ENCODE results near the gene PTGIS.

The PTGIS gene

GRCh38 chr20:49591217-49591865, 23.4 kb upstream of the PTGIS start:
- no peak for ATAC-seq (replicated peaks)
- H3K4me3 Mint-ChIP-seq, result peak overlapping the region in 1 of 2 donors; percentile 76

GRCh38 chr20:49590163-49591017, 22.5 kb upstream of the PTGIS start:
- H3K27me3 Mint-ChIP-seq, result peaks cover 0 to 4% of the 10 kb centered on the region in 2 donors
- no peak overlapping the region for H3K4me3 Mint-ChIP-seq
- H3K9me3 Mint-ChIP-seq, result no peaks in the 10 kb centered on the region
- H3K27ac Mint-ChIP-seq, result peak overlapping the region in 1 of 2 donors; percentile 71
- H3K4me1 Mint-ChIP-seq (ENCODE audit: low read depth in 2 of 2), result peaks cover 50 to 53% of the 10 kb centered on the region in 2 donors
- ATAC-seq (replicated peaks) (no peak), DNase-seq (no peak)
- peaks cover 10% of the 10 kb centered on the region for H3K36me3 Mint-ChIP-seq (ENCODE audit: insufficient read depth)

More at GRCh38 chr20:49591217-49591865, 23.4 kb upstream of the PTGIS start:
- Mint-ChIP-seq H3K27me3 (no peaks in the 10 kb centered on the region), H3K9me3 (no peaks in the 10 kb centered on the region), H3K4me1 (ENCODE audit: low read depth in 2 of 2) (peaks cover 58 to 62% of the 10 kb centered on the region in 2 donors), H3K27ac (peak overlapping the region in 1 of 2 donors; percentile 60), H3K36me3 (ENCODE audit: insufficient read depth) (peaks cover 10% of the 10 kb centered on the region)
- no peak for DNase-seq

GRCh38 chr20:49589747-49590146, 21.8 kb upstream of the PTGIS start:
- Mint-ChIP-seq H3K27me3 (peaks cover 0 to 10% of the 10 kb centered on the region in 2 donors), H3K4me1 (ENCODE audit: low read depth in 2 of 2) (peaks cover 46 to 49% of the 10 kb centered on the region in 2 donors), H3K9me3 (no peaks in the 10 kb centered on the region), H3K4me3 (no peak overlapping the region), H3K27ac (peak overlapping the region in 1 of 2 donors; percentile 71), H3K36me3 (ENCODE audit: insufficient read depth) (peaks cover 10% of the 10 kb centered on the region)
- DNase-seq (no peak), ATAC-seq (replicated peaks) (no peak)

GRCh38 chr20:49587111-49587570, 19.2 kb upstream of the PTGIS start:
- no peak for ATAC-seq (replicated peaks)
- Mint-ChIP-seq H3K27ac (no peak overlapping the region), H3K4me1 (ENCODE audit: low read depth in 2 of 2) (peaks cover 20 to 29% of the 10 kb centered on the region in 2 donors), H3K36me3 (ENCODE audit: insufficient read depth) (no peaks in the 10 kb centered on the region), H3K4me3 (no peak overlapping the region), H3K27me3 (peaks cover 0 to 10% of the 10 kb centered on the region in 2 donors), H3K9me3 (peaks cover 2 to 7% of the 10 kb centered on the region in 2 donors)
- DNase-seq, result no peak

- H3K27ac Mint-ChIP-seq, result peak overlapping the region in 1 of 2 donors; percentile 41
- no peak overlapping the region for H3K4me3 Mint-ChIP-seq
- DNase-seq (no peak), ATAC-seq (replicated peaks) (no peak)
- peaks cover 2 to 7% of the 10 kb centered on the region in 2 donors for H3K9me3 Mint-ChIP-seq
- no peaks in the 10 kb centered on the region for H3K36me3 Mint-ChIP-seq (ENCODE audit: insufficient read depth)
- H3K4me1 Mint-ChIP-seq (ENCODE audit: low read depth in 2 of 2), result peaks cover 9 to 18% of the 10 kb centered on the region in 2 donors
- H3K27me3 Mint-ChIP-seq, result peaks cover 0 to 10% of the 10 kb centered on the region in 2 donors
Observed at GRCh38 chr20:49585585-49586245, 17.8 kb upstream of the PTGIS start.

GRCh38 chr20:49584418-49585382, 16.8 kb upstream of the PTGIS start:
- peak overlapping the region; percentile 41 to 54 for H3K27ac Mint-ChIP-seq
- DNase-seq, result no peak

GRCh38 chr20:49583669-49584417, 15.9 kb upstream of the PTGIS start:
- ATAC-seq (replicated peaks) (no peak), DNase-seq (no peak)
- Mint-ChIP-seq H3K36me3 (ENCODE audit: insufficient read depth) (no peaks in the 10 kb centered on the region), H3K27ac (no peak overlapping the region), H3K4me3 (no peak overlapping the region), H3K9me3 (peaks cover 2 to 7% of the 10 kb centered on the region in 2 donors), H3K4me1 (ENCODE audit: low read depth in 2 of 2) (peaks cover 0 to 12% of the 10 kb centered on the region in 2 donors), H3K27me3 (peaks cover 0 to 10% of the 10 kb centered on the region in 2 donors)

More at GRCh38 chr20:49584418-49585382, 16.8 kb upstream of the PTGIS start:
- Mint-ChIP-seq H3K4me3 (peak overlapping the region in 1 of 2 donors; percentile 10), H3K9me3 (peaks cover 2 to 7% of the 10 kb centered on the region in 2 donors), H3K4me1 (ENCODE audit: low read depth in 2 of 2) (peaks cover 0 to 13% of the 10 kb centered on the region in 2 donors), H3K36me3 (ENCODE audit: insufficient read depth) (no peaks in the 10 kb centered on the region), H3K27me3 (peaks cover 0 to 10% of the 10 kb centered on the region in 2 donors)
- ATAC-seq (replicated peaks), result peak; percentile 75

- ATAC-seq (replicated peaks) (no peak), DNase-seq (no peak)
- peaks cover 0 to 10% of the 10 kb centered on the region in 2 donors for H3K27me3 Mint-ChIP-seq
- H3K9me3 Mint-ChIP-seq, result peaks cover 2 to 7% of the 10 kb centered on the region in 2 donors
- H3K4me1 Mint-ChIP-seq (ENCODE audit: low read depth in 2 of 2), result peaks cover 0 to 11% of the 10 kb centered on the region in 2 donors
- no peaks in the 10 kb centered on the region for H3K36me3 Mint-ChIP-seq (ENCODE audit: insufficient read depth)
- H3K27ac Mint-ChIP-seq, result no peak overlapping the region
- no peak overlapping the region for H3K4me3 Mint-ChIP-seq
Observed at GRCh38 chr20:49583343-49583668, 15.4 kb upstream of the PTGIS start.

GRCh38 chr20:49582413-49583334, 14.7 kb upstream of the PTGIS start:
- no peaks in the 10 kb centered on the region for H3K36me3 Mint-ChIP-seq (ENCODE audit: insufficient read depth)
- H3K9me3 Mint-ChIP-seq, result peaks cover 2 to 7% of the 10 kb centered on the region in 2 donors
- H3K4me1 Mint-ChIP-seq (ENCODE audit: low read depth in 2 of 2), result peaks cover 0 to 14% of the 10 kb centered on the region in 2 donors
- no peak overlapping the region for H3K4me3 Mint-ChIP-seq
- ATAC-seq (replicated peaks) (no peak), DNase-seq (no peak)
- H3K27ac Mint-ChIP-seq, result peak overlapping the region in 1 of 2 donors; percentile 52
- peaks cover 0 to 10% of the 10 kb centered on the region in 2 donors for H3K27me3 Mint-ChIP-seq

GRCh38 chr20:49581482-49581881, 13.5 kb upstream of the PTGIS start:
- DNase-seq (no peak), ATAC-seq (replicated peaks) (no peak)
- Mint-ChIP-seq H3K4me1 (ENCODE audit: low read depth in 2 of 2) (peaks cover 4 to 14% of the 10 kb centered on the region in 2 donors), H3K27me3 (peaks cover 0 to 10% of the 10 kb centered on the region in 2 donors), H3K9me3 (peaks cover 4 to 7% of the 10 kb centered on the region in 2 donors), H3K4me3 (no peak overlapping the region), H3K36me3 (ENCODE audit: insufficient read depth) (no peaks in the 10 kb centered on the region), H3K27ac (peak overlapping the region in 1 of 2 donors; percentile 33)

- ATAC-seq (replicated peaks), result no peak
- H3K36me3 Mint-ChIP-seq (ENCODE audit: insufficient read depth), result no peaks in the 10 kb centered on the region
- peaks cover 7 to 8% of the 10 kb centered on the region in 2 donors for H3K9me3 Mint-ChIP-seq
- H3K4me3 Mint-ChIP-seq, result no peak overlapping the region
- no peak for DNase-seq
- H3K27me3 Mint-ChIP-seq, result peaks cover 0 to 10% of the 10 kb centered on the region in 2 donors
- H3K27ac Mint-ChIP-seq, result no peak overlapping the region
- H3K4me1 Mint-ChIP-seq (ENCODE audit: low read depth in 2 of 2), result peaks cover 4 to 14% of the 10 kb centered on the region in 2 donors
Observed at GRCh38 chr20:49580813-49581174, 12.9 kb upstream of the PTGIS start.
